DMS 273 treated with DMSO at 0.1 percent for 48 hours (cell line): Measurements from ENCODE around the gene SETD1B.
"Not testable (repeated sequence)": the region's sequence is repeated elsewhere in the genome, so short reads cannot be mapped to it uniquely, and the experiment has no call there.

Source experiments
- DNase-seq: peaks from one replicate; lab custom pipeline; 2025; lab: John Stamatoyannopoulos, UW

SETD1B gene

GRCh38 chr12:121780429-121780828, 23.4 kb upstream of the SETD1B start:
- DNase-seq = no peak

DNA sequence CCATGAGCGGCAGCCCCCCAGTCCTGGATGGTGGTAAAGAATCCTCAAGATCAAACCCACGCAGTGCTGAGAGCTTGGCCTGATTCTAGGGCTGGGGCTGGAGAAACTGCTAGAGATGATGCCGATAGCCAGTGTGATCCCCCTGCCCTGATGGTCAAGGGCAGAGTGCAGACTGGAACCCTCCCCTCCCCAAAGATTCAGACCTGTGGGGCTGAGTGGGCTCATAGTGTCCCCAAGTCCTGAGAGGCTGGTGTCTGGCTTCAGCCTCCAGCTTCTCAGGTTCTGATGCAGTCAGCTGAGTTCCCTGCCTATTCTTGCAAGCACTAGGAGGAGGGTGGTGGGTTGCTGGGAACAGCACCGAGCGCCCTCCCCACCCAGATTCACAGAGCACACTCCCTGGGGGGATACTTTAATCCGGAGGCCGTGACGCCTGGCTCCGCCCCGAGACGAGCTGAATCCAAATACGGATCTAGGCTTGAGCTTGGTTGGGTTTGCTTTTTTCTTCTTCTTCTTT, 22.3 kb upstream of the SETD1B start:
- DNase-seq = no peak

DNA sequence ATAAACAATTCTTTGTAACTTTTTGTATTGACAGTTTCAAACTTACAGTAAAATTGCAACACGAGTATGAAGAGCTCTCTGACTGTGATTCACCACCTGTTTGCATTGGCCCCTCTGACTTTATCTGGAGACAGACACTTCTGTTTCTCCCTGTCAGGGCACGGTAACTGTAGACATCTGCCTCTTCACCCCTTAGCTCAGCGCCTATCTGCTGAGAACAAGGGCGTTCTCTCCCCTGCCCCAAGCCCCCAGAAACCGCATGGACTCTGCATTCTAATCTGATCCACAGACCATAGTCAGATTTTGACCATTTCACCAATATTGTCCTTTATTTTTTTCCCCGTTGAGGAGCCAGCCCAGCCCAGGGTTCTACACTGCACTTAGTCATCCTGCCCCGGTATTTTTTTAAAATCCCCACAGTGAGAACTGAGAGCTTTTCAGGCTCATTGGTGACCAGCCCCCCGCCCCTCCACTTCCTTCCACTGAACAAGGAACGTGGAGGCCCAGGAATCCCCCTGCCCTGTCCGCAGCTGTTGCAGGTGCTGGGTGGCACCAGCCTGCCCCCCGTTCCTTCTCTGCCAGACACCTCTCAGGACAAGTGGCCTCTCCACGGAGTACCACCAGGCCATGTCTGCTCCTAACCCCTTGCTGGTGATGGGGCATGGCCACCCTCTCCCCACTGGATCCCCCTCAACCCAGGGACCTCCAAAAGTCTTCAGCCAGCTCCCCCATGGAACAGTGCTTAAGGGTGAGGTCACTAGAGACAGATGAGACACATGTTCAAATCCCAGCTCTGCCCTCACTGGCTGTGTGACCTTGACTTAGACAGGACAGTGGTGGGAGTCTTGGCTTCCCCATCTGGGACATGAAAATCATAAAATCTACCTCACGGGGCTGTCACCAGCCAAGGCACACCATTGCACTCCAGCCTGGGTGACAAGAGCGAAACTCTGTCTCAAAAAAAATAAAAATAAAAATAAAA, 21.5 kb upstream of the SETD1B start:
- DNase-seq = peak; percentile 22

DNA sequence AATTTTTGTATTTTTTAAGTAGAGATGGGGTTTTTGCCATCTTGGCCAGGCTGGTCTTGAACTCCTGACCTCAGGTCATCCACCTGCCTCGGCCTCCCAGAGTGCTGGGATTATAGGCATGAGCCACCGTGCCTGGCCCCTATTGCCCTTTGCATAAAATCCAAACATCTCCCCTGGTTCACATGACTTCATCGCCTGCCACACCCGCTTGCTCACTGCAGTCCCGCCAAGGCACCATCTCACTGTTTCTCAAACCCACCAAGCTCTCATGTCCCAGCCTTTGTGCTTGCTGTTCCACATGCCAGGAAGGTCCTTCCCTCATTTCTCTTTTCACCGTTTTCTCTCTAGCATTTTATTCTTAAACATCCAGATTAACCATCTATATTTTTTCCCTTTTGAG, 20.0 kb upstream of the SETD1B start:
- no peak for DNase-seq

DNA sequence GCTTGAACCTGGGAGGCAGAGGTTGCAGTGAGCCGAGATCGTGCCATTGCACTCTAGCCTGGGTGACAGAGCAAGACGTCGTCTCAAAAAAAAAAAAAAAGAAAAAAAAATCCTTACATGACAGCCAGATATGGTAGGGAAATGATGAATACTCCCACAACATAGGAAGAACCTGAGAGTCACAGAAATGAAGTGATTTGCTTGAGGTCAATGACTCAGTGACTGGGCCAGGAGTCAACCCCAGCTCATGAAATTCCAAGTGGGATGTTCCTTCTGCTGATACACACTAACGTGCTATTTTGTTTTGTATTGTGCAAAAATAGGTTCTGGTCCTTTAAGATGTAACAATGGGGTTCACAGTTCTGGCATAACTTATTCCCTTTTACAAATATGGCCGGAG, 19.3 kb upstream of the SETD1B start:
- DNase-seq = no peak

GRCh38 chr12:121786440-121786825, 17.4 kb upstream of the SETD1B start:
- DNase-seq = no peak

- no peak for DNase-seq
Measured at GRCh38 chr12:121787063-121788025, 16.5 kb upstream of the SETD1B start.

DNA sequence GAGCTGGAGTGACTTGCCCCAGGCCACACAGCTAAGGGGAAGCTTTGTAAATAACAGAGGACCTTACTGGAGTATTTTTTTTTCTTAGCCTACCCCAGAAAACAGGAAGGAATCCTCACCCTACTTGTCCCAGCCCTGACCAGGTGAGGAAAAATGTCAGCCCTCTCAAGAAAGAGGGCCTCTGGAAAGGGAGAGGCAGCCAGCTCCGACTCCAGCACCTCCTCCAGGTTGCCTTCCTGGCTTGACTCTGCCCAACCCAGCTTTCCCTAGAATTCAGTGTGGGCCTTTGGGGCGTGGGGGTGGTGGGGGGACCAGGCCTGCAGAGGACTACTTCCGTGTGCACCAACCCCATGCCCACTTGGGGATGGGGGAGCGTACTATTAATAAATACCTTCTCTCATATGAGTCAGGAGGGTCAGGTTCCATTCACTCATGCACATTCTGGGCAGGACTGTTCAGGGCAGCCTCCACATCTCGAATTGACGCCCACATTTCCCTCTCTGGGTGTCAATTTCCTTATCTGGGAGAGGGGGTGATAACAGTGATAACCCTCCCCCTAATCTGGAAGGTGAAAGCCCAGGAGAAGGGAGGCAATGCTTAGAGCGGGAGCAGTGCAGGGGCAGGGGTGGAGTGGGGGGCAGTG, 15.5 kb upstream of the SETD1B start:
- no peak for DNase-seq

DNA sequence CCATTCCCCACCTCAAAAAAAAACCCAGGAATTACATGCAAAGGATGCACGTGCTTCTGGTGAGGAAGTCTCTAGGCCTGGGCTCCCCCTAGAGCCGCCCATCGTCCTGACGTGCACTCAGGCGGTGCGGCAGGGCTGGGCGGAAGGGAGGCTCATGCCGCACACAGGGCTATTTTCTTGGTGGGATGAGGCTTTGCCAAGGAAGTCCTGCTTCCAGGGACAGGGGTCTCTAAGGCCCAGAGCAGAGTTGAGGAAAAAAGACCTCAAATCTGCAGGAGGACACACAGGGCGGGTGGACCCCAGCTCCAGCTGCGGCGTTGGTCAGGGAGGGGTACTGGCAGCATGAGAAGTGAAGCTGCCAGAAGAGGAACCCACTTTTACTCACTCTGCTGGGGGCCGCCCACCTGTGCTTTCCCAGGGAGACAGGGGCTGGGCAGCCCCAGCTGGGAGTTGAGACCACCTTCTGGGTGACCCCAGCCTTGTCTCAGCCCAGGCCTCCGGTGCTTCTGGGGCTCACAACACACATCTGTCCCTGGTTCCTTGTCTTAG, 14.5 kb upstream of the SETD1B start:
- DNase-seq = no peak

- DNase-seq = no peak
Measured at GRCh38 chr12:121789800-121790728, 13.7 kb upstream of the SETD1B start.

GRCh38 chr12:121790785-121791184, 13.0 kb upstream of the SETD1B start:
- not testable (repeated sequence) for DNase-seq

- no peak for DNase-seq
Measured at GRCh38 chr12:121791671-121792551, 11.9 kb upstream of the SETD1B start.

DNA sequence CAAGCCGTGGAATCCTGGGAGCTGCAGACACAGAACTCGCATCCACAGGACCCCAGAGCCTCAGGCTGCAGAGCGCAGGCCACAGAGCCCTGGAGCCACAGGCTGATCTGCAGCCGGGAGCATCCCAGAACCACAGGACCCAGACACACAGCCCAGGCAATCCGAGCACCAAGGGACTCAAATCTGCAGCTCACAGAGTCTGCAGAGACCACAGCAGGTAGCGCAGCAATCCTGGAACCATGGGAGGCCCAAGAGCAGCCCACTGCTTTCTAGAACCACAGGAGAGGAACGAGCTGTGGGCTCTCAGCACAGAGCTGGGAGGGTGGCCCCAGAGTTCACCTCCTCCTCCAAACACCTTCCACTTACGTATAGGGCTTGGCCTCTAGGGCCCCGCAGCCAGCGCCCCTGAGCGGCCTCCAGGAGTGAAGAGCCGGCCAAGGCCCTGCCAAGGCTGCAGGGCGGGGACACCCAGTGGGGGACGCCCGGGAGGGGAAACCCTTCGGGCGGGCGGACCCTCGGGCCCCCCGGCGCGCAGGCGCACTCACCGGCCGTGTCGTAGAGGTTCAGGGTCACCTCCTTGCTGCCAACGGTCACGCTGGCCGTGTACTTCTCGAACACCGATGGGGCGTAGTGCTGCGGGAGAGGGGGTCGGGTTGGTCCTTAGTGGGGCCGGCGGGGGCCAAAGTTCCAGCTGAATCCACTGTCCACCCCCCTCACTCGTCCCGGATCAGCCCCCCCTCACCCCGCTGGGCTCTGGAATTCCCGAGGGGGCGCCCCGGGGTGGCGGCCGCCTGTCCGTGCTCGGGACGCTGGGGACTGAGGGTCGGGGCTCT, 11.0 kb upstream of the SETD1B start:
- DNase-seq = no peak

DNA sequence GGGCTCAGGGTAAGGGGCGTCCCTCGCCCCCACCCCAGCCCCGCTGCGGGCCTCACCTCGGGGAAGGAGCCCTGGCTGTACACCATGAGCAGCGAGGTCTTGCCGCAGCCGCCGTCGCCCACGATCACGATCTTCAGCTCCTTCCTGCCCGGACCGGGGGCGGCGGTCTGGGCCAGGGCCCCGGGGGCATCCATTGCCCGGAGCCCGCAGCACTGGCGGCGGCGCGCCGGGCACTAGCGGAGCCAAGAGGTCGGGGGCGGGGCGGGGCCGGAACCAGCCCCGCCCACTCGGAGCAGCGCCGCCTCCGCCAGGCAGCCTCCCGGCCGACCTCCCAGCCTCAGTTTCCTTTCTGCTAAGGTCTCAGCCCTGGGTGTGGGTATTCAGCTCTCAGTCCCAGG, 10.4 kb upstream of the SETD1B start, which contains the start of gene RHOF:
TSS of gene RHOF (minus strand) at position 249 of the 398 bp plus-strand sequence. CDS start at position 194, 55 bp downstream.
- DNase-seq = no peak

- DNase-seq = peak; percentile 61
Measured at GRCh38 chr12:121793838-121794533, 9.8 kb upstream of the SETD1B start.

GRCh38 chr12:121794534-121795033, 9.2 kb upstream of the SETD1B start:
- no peak for DNase-seq
